ENCODE results near the gene VAV1.

DNA sequence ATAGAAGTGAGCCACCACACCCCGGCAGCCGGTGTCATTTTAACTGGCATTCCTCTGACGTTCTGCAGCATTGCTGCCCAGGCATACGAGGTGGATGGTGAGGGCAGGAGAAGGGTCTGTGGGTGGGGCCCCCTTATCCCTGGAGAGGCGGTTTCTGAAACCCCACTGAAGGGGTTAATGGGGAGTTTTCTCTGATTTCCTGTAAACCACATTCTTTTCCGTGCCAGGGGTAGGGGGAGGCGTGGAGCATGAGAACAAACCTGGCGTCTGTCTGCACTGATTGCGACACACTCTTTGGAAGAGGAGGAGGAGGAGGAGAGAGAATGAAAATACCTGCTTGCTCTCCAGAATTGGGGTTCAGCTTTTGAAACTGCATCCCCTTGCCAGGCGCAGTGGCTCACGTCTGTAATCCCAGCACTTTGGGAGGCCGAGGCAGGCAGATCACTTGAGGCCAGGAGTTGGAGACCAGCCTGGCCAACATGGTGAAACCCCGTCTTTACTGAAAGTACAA is 49.3 kb upstream of the VAV1 start:
- TF ChIP-seq POLR2AphosphoS2 (IDR thresholded peaks at IDR 0.05; ENCODE audit: low read depth, low read length): no peak
- no peak for TF ChIP-seq YY1 (IDR thresholded peaks at IDR 0.05; ENCODE audit: low read depth, low read length)
- TF ChIP-seq ZBTB33 (IDR thresholded peaks at IDR 0.05): no peak
- TF ChIP-seq EGR1 (IDR thresholded peaks at IDR 0.05; ENCODE audit: borderline replicate concordance in 1 of 2, low read depth in 2 of 2, low read length in 2 of 2): no peak
- TF ChIP-seq TCF12 (IDR thresholded peaks at IDR 0.05; ENCODE audit: low read depth, low read length): no peak
- TF ChIP-seq, protein P1, sequence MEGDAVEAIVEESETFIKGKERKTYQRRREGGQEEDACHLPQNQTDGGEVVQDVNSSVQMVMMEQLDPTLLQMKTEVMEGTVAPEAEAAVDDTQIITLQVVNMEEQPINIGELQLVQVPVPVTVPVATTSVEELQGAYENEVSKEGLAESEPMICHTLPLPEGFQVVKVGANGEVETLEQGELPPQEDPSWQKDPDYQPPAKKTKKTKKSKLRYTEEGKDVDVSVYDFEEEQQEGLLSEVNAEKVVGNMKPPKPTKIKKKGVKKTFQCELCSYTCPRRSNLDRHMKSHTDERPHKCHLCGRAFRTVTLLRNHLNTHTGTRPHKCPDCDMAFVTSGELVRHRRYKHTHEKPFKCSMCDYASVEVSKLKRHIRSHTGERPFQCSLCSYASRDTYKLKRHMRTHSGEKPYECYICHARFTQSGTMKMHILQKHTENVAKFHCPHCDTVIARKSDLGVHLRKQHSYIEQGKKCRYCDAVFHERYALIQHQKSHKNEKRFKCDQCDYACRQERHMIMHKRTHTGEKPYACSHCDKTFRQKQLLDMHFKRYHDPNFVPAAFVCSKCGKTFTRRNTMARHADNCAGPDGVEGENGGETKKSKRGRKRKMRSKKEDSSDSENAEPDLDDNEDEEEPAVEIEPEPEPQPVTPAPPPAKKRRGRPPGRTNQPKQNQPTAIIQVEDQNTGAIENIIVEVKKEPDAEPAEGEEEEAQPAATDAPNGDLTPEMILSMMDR (IDR thresholded peaks at IDR 0.05 in 2 of 3, conservative IDR thresholded peaks at IDR 0.05 in 1 of 3; ENCODE audit: control insufficient read depth in 2 of 3, extremely low read depth in 1 of 3, insufficient read depth in 1 of 3, low read depth in 3 of 3, low read length in 3 of 3): no peak
- no peak for TF ChIP-seq SP1 (IDR thresholded peaks at IDR 0.05; ENCODE audit: low read depth, low read length)
- TF ChIP-seq POLR2A (IDR thresholded peaks at IDR 0.05; ENCODE audit: low read depth, low read length): no peak
- TF ChIP-seq JUND (IDR thresholded peaks at IDR 0.05; ENCODE audit: low read depth, low read length): no peak

Data from GM12878 (cell line).